NCI-H1694 treated with DMSO at 0.1 percent for 48 hours (cell line): ENCODE results near the gene FAM120B.

Experiments used
- DNase-seq: peaks from one replicate; lab custom pipeline; 2025; lab: John Stamatoyannopoulos, UW

FAM120B gene

DNA sequence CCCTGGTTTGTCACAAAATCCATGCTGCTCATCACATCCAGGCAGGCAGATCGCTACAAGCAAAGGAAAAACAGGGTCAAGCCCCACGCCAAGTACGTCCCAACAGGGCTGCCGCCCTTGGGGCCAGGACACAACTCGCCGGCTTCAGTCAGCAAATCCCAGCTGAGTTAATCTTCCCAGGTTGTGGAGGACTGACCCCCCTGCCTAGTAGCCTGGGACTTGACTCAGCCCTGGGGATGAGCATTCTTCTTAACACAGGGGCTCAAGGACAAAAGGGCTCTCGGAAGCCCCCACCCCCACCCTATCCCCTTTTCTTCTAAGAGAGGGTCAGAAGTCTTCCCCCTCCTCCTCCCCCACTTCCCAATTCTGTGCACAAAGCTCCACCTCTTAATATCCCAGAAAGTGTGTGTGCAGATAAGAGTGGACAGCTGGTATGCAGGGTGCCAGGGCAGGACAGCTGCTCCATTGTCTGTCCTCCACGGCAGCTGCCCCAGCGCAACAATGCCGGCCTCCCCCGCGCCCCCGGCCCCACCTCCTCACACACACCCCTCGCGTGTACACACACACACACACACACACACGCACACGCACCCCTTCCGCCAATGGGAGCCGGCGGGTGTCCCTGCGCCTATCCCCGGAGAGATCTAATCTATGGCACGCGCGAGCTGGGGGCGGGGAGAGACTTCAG, 20.2 kb upstream of the FAM120B start:
- no peak for DNase-seq

DNA sequence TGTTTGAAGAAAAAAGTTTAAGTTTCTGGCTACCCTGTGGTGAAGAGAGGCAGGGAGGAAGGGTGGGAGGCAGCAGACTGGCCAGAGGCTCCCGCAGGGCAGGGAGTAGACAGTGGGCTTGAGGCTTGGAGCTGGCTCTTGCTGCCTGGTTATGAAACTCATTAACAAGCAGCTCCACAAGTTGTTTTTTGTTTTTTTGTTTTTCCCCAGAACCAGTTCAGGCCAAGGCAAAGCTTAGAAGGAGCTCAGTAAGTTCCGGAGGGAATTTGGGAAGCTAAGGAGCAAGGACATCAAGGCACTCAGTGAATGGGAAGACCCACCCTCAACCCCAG, 19.7 kb upstream of the FAM120B start:
- no peak for DNase-seq

DNA sequence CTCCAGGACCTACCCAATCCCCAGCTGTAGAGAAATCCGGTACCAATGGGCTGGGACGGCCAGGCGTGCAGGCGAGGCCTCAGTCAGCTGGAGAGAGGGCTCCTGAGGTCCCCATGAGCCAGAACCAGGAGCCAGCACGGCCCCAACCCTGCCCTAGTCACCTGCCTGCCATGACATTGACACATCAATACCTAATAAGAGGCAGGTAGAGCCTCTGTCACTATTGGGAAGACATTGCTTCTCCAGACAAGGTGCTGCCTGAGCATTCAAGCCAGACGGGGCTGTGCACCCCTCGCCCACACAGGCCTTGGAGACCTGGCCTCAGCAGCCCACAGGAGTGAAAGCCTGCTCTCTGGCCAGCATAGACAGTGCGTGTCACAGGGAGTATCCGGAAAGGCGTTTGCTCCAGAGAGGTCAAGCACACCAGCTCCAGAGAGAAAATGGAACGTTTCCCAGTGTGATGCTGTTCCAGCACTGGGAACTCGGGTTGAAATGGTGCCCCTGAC, 19.1 kb upstream of the FAM120B start:
- DNase-seq, result no peak

DNA sequence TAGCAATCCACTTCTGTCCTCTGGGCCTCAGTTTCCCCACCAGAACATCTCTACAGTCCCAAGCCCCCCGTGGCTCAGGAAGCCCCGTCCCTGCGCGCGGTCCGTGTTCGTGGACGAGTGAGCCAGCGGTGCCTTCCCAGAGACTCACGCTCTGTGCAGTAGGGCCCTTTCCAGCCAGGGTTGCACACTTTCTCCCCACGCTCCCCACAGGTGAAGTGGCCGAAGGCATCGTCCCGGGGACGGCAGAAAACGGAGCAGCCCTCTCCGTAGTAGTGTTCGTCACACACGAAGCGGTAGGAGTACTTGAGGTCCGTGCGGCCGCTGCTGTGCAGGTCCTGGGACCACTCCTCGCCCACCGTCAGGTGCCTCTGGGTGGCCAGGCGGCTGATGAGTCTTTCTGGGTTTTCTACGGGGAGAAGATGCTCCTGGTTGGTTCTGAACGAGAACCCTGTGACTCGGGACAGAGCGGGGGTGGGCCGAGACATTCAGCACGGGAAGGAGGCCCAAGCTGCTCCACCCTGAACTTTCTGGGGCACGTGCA, 18.4 kb upstream of the FAM120B start:
- no peak for DNase-seq

DNA sequence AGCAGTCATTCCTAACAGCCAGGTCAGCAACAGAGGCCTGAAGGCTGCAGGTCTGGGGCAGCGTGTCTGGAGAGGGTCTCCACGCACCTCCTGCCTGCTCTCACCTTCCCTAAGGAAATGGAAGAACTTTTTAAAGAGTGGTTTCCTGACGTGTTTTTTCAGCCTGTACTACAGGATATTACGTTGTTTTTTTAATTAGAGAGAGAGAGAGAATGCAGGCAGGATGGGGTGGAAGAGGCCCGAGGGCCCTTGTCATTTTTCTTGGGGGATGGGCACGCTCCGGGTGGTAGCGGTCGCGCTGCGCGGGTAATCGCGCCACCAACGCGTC, 17.7 kb upstream of the FAM120B start:
- DNase-seq, result no peak

DNA sequence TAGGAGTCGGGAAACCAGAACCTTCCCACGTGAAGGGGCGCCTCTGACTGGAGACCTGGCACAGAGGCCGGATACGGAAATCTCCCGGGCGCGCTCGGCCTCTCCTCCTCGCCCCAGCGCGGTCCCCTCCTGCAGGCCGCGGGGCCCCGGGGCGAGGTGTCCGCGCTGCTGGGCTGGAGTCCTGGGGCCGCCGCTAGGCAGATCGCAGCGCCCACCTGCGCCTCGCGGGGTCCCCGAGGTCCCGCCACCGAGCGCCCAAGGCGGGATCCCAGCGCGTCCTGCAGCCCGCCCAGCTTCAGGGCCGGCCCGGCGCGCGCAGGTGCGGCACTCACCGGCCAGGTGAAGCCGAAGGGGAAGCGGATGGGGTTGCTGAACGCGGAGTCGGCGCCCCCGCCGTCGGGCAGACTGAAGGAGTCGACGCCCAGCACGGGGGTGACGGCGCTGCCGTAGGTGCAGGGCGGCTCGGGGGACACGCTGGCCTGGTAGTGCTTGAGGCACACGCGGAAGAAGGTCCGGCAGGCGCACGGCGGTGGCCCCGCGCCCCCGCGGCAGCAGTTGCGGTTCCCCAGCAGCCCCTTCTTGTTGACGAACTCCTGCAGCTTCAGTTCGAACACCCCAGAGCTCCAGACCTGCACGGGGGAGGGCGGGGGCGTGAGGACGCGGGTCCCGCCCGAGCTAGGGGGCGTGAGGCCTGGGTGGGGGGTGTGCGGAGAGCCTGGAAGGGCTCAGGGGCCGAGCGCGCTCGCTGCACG, 17.2 kb upstream of the FAM120B start:
- DNase-seq, result no peak

DNA sequence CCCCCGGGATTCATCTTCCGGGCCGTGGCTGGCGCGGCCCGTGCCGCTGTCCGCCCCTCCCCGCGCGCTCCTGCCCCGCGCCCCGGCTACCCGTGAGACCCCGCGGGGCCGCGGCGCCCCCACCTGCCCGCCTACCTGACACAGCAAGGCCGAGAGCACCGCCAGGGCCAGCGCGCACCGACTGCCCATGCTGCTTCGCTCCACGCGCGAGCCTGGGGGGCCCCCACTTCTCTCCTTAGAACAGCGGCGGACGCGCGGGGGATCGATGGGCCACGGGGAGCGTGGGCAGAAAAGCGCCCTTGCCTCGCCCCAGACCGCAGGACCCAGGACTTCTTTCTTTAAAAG, 16.6 kb upstream of the FAM120B start:
- no peak for DNase-seq

DNA sequence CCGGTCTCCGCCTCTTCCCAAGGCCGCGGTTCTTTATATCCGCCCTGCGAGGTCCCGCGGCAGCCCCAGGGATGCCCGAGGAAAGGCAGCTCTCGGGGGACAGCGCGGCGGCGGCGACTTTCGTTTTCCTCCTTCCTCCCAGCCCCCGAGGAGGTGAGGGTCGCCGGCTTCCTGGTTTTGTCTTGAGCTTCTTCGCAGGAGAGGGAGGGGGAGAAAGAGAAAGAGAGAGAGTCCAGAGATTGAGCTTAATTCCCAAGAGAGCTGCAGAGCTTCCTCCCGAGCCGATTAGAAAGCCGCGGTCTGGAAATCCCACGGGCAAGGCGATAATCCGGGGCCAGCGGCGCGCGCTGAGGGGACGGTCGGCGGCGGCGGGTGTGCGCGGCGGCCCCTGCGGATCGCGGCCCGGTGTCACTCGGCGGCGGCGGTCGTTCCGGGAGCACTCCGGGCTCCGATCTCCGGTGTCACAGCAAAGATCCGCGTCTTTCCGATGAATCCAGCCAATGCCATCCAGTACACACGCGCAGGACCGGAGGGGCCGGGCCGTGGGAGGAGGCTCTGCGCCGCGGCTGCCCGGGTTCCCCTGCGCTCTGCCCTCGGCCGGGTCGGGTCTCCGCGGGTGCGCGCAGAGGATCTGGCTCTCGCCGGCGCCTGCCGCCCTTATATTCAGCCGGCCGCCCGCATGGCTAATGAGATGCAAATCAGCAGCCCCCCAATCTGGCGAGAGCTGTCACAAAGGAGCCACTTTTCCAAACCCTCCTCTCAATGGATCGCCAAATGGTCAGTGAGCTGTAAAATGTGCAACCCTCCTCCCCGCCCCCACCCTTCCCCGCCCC, 16.0 kb upstream of the FAM120B start, which contains the start of gene DLL1:
DLL1 (minus strand) TSS at position 783 of the 833 bp plus-strand sequence. CDS start 939 bp downstream, outside the sequence.
- DNase-seq, result no peak

DNA sequence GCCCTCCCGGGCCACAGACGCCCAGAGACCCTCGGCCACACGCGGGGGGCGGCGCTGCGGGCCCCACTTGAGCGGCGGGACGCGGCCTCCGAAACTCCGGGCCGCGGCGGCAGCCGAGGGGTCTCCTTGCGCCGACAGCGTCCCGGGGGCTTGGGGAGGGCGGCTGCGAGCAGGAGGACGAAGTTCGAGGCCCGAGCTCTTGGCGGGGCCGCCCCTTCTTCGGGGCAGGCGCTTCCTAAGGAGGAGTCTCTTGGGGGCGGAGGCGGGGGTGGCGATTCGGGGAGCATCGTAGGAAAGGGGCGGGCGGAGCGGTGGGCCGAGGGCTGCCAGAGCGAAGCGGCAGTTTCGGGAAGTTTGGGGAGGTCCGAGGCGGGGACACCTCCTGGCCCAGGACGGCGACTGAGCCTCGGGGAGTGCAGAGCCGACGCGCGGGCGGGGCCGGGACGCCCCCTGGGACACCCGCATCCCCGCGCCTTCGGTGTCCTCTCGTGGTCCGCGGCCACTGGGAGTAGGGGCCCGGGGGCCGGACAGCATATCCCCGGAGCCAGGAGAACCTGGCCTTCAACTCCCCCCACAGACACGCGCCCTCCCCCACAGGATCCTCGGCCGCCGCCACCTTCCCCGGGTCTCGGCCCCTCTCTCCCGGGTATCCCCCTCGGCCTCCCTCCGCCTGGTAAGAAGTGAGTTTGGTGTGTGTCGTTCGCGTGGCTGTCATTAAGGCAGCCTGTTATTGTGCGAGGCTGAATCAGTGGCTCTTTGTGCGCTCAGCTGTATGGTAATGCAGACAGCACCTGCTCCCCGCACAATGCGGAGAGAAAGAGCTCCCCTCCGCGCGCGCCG, 15.1 kb upstream of the FAM120B start:
- peak; percentile 37 for DNase-seq

DNA sequence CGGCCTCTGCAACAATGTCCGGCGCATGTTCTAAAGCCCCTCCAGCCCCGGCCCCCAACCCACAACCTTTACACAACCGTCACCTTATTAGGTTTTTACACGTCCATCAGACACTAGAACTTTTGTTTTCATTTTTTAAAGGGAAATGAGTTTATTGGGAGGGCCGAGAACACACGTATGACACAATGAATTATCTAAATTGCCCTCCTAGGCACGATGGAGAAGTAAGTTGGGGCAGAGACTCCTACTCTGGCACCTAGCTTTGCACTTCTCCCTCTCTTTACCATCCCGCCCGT, 14.5 kb upstream of the FAM120B start:
- no peak for DNase-seq

DNA sequence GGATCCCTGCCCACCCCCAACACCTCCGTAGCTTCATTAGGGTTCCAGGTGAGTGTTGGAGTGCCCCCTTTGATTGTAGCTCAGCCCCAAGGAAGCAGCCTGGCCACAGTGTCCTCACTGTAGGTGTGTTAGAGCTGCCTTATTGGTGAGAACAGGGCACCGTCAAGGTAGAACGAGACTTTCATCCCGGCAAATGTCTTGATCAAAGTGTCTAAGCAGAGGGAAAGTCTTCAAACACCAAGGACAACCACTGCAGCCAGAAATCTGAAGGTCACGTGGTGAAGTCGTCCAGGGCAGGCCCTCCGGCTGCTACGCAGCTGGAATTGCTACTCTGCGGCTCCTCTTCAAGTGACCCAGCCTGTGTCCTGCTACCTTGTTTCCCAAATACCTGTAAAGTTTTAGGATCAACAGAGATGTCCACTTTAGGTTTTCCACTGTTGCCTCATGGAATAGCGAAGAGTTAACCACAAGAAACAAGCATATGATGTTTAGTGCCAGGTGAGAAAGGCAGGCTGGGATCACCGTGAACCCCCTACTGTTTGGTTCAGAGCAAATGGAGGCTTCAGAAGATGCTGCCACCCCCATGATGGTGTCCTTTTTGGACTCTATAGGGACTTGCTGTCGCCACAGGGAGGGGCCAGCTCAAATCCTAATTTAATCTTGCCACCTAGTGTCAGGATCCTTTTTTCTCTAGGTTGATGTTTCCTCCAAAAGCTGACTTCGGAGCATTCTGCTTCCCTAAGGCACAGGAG, 14.0 kb upstream of the FAM120B start:
- DNase-seq, result peak; percentile 55

DNA sequence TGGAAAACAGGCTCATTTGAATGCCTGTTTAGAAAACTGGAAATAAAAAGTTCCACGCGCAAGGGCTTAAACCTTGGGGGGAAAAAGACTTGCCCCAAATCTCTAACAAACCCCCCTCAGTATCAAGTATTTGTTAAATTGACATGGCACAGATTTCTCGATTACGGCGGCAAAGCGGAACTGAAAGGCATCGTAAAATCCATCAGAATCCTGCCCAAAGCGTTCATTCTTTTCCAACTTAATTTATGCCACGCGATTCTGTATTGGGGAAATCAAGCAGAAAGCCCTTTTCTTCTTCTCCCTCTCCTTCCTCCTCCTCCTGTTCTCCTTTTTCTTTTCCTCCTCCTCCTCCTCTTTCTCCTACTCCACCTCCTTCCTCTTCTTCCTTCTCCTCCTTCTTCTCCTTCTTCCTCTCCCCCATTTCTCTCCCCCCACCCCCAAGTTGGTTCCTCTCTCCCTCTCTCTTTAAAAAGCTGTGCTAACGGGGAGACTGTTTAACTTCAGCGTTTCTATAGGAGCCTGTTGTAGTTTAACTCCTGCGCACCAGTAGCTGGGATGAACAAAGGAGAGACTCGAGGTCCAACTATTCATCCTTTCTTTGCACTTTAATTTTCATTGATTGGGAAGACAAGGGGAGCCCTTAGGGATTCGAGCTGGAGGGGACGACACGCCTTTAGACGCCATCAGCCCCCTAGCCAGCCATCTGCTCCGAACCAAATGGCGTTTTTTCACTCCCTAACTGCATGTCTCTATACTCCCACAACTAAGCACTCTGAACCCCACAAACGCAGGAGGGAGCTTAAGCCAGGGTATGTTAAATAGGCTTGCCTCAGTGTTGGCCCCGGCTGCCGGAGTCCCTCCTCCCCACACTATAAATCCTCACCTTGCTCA, 13.0 kb upstream of the FAM120B start:
- DNase-seq, result peak; percentile 5

DNA sequence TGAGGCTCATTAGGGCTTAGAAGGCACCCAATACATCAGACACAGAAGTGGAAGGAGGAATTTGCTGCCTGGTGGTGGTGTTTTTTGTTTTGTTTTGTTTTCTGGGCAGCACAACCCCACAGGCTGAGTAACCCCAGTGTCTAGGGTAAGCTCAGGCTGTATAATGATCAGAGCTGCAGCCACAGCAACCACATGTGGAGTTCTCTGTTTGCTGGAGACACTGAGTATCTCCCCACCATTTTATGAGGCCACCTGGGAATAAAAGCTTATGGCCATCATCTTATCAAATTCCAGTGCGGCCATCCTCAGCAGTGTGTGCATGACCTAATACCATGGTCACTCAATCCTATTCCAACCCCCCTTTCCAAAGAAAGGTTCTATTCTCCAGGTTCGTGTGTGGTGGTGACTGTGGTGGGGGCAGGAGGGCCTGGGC, 12.2 kb upstream of the FAM120B start:
- DNase-seq, result no peak

DNA sequence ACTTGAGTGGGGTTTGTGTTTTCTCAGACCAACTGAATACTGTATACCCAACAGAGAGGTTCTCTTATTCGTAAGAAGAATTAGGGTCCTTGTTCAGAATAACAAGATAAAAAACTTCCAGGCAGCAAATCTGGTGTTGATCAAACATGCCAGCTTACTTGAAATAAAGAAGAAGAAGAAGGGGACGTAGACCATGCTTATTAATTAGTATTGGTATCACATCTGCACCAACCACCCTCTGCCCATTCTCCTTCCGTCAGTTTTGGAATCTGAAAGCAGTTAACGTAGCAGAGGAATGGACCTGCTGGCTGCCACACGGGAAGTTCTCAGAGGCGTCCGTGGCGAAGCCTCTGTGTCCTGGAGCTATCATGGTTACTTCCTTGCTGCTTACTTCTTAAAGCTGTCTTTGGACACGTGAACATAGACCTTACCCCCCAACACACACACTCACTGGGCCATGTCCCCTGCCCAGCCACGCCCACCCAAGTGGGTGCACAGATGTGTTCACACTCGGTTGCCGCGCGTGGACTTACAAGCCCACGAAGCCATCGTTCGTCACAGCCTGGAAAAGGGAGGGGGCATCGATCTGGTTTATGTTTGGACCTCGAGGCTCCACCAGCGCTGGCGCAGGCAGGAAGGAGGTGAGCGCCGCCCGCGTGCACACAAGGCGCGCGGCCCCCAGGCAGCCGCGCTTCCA, 11.6 kb upstream of the FAM120B start:
- DNase-seq, result no peak

DNA sequence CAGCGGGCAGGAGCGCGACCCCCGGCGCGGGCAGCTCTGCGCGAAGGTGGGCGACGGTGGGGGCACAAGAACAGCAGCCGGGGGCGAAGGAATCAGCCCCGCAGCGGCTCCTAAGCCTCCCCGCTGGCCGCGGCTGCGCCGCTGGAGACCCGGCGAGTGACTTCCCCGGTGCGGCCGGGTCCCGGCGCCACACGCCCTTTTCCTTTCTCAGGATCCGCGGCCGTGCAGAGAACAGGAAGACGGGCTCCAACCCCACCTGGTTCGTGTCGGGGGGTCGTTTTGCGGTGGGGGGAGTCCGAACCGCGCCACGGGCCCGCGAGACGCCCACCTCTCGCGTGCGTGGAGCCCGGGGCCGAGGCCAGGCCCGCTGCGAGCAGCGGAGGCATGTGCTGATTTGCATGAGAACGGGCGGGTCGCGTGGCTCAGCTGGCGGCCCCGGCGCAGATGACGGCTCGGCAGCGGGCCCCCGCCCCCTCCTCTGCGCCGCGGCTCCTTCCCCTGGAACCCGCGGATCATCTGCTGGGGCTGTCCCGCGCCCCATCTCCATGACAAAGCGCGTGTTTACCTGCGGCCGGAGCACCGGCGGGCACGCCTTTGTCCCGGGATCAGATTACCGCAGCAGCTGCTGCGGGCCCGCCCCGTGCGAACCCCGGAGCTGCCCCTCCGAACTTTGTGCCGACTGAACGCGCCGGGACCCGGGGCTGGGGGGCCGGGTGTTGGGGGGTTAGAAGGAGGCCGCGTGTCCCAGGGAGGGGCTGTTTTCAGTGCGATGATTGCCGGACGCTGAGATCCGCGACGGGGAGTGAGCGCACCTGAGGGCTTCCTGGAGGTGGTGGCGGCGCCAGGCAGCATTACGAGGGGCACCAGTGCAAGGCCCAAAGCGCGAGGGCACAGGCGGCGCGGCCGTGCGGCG, 10.8 kb upstream of the FAM120B start:
- DNase-seq, result peak; percentile 18

DNA sequence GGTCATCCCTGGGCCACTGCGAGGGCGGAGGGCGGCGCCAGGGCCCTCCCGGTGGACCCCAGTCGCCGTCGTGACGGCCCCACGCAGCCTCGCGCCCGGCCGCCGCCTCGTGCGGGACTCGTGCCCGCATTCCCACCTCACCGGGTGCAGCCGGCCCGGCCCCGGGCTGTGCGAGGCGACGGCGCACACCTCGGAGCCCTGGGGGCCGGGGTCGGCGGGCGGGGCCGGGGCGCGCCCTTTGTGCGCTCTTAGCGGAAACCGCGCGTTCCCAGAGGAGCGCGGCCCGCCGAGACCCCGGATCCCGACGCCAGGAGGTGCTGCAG, 10.2 kb upstream of the FAM120B start:
- DNase-seq, result no peak

DNA sequence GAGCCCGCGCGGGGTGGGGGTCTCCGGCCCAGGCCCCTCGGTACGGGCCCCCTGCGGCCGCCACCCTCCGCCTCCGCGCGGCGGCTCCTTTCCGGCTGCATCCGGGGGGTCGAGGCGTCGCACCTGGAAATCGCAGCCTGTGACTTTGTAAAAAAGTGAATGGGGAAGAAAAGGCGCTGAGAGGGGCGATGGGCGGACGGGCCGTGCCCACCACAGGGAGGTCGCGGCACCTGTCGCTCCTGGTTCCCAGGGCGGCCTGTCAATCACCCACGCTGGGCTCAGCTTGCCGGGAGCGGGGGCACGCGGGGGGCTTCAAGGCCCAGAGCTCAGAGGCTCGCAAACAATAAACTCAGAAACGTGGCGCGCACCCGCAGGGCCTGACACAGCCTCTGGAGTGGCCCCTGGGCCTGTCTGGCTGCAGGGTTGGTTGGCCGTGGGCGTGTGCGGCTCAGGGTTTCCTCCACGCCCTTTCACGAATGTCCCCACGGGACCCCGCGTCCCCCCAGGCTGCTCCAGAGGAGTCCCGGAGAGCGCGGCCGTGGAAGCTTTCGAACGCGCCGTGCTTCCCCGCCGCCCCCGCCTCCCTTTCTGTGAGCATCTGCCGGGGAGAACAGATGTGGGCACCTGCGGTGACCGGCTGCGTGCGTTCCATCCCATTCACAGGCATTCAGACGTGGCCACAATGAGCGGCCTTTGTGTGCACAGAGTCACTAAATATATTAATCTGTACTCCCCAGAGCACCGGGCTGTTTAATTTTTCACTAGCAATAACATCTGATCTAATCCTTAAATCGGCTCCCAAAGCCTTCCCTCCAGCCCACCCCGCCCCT, 9.6 kb upstream of the FAM120B start:
- DNase-seq, result no peak
